Stimulated activated CD4-positive, alpha-beta T cell treated with anti-CD3 and anti-CD28 coated beads, Interleukin-1b, Interleukin-23, amount 100 ng/mL, for 1 hour (primary cell): ENCODE results near the gene DAAM2.

ENCODE experiments used
- DNase-seq, 2 donors: peaks; one replicate each; pipeline ENCODE4 v3.0.0-alpha.2; 2020; ENCODE audit warnings: low read depth in 2 of 2

Gene DAAM2

DNA sequence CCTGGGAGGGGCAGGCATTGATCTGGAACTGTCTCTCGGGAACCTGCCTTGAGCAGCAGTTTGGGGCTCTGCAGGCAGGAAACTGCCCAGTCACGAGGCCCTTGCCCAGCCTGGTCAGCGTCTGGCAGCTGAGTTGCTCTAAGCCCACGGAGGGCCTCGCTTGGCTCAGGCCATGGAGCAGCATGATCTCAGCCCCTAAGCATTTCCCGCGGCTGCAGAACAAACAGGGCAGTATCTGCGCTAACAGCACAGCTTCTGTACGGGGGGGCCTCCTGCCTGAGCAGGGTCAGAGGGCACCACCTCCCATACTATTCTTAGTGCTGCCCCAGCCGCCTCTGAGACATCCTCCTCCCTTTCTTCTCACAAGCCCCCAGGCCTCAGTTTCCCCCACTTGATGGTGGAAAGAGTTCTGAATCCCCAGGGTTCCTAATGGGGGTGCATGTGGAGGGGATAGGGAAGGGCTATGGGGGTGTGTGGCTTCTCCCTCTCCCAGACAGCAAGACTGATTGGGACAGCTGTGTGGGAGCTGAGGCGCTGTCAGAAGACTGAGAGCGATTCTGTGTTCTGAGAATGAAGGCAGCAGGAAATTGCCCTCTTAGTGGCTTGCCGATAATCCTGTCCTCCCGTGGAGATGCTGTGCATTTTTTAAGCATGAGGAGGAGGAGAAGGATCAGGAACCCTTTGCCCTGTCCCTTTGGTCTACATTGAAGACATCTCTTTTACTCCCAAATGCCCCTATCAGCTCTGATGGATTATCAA lies 95.7 kb downstream of the DAAM2 start:
- no peak for DNase-seq

DNA sequence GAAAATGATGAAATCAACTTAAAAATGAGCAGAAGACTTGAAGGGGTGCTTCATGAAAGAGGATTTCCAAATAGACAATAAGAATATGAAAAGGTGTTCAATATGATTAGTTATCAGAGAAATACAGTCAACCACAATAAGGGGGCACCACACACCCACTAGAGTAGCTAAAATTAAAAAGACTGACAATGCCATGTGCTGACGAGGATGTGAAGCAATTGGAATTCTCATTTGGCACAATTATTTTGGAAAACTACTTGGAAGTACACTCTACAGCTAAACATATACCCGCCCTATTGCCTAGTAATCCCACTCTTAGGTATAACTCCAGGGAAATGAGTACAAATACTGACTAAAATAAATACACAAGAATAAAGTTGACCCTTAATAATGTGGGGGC lies 97.1 kb downstream of the DAAM2 start:
- no peak for DNase-seq

GRCh38 chr6:39891353-39891752 lies 99.2 kb downstream of the DAAM2 start:
- no peak for DNase-seq

GRCh38 chr6:39891976-39892375 lies 99.8 kb downstream of the DAAM2 start:
- no peak for DNase-seq

GRCh38 chr6:39892490-39893129 lies 100.4 kb downstream of the DAAM2 start:
- no peak for DNase-seq

GRCh38 chr6:39893286-39893685 lies 101.1 kb downstream of the DAAM2 start:
- DNase-seq: no peak

DNA sequence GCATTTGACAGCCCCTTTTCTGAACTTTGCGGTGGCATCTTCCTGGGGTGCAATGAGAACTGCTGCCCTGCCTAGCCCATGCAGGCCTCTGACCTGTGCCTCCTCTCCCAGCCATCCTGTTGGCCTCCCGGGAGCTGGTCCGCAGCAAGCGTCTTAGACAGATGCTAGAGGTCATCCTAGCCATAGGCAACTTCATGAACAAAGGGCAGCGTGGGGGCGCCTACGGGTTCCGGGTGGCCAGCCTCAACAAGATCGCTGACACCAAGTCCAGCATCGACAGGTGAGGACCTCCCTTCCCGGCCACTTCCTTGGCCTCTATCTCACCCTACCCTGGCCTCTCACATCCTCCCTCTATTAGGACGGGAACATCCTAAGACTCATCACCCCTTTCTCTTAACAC lies 104.5 kb downstream of the DAAM2 start:
- no peak for DNase-seq

GRCh38 chr6:39897698-39898097 lies 105.5 kb downstream of the DAAM2 start:
- DNase-seq: no peak

- no peak for DNase-seq
These were observed 106.4 kb downstream of the DAAM2 start for GRCh38 chr6:39898625-39899024.

GRCh38 chr6:39899554-39900295 lies 107.5 kb downstream of the DAAM2 start:
- DNase-seq: no peak

DNA sequence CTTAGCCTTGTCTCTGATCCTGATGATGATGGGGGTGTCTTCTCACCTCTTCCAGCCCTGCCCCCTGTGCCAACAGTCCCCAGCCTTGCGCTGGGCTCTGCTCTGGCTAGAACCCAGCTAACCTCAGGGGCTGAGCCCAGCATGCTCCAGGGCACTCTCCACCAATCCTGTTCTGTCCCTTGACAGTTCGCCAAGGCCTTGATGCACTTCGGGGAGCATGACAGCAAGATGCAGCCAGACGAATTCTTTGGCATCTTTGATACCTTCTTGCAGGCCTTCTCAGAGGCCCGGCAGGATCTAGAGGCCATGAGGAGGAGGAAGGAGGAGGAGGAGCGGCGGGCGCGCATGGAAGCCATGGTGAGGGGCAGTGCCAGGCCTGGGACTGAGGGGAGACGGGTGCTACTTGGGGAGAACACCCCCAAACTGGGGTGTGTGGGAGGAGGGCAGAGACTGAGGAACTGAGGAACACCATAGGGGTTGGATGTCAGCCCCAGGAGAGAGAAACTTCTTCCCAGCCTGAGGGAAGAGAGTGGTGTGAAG lies 109.0 kb downstream of the DAAM2 start:
- no peak for DNase-seq

GRCh38 chr6:39901670-39902069 lies 109.5 kb downstream of the DAAM2 start:
- no peak for DNase-seq

DNA sequence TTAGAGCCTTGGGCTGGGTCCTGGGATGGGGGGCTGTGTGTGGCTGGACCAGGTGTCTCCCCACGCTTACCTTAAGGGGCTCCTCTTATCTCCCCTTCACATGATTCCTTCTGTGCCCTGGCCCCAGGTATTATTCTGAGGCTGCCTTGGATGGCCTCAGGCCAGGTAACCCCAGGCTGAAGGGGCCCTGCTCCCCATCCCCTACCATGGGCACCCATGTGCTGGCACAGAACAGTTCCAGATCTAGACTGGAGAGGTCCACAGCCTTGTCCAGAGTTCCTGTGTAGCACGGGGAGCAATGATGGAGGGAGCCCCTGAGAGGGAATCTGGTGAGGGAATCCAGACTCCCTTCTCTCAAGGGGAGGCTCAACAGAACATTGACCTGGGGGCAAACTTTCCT lies 110.0 kb downstream of the DAAM2 start:
- no peak for DNase-seq

DNA sequence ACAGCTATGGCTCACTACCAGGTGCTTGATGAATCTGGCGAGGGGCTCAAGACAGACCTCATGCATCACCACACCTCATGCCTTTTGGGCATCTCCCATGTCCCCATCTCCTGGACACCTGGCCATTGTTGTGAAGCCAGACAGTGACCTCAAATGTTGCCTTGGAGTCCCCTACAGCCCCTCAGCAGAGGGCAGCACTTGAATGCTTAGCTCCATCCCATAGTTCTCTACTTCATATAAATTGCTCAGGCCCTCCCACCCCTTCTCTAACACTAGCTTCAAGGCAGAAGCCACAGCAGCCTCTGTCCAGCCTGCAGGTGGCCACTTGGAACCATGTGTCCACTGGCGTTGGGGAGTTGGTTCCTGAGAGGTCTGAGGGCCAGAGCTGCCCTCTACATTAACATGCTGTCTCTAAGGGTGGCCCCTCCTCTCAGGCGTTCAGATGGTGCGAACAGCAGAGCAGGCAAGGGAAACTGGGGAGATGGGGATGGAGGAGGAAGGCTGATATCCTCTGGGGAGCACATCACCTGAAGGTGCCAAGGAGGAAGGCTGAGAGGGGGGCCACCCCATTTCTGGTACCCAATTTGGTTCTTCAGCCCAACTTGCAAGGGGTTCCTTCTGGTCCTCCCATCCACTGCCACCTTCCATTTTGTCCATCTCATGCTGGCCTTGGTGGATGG lies 110.8 kb downstream of the DAAM2 start:
- no peak for DNase-seq

DNA sequence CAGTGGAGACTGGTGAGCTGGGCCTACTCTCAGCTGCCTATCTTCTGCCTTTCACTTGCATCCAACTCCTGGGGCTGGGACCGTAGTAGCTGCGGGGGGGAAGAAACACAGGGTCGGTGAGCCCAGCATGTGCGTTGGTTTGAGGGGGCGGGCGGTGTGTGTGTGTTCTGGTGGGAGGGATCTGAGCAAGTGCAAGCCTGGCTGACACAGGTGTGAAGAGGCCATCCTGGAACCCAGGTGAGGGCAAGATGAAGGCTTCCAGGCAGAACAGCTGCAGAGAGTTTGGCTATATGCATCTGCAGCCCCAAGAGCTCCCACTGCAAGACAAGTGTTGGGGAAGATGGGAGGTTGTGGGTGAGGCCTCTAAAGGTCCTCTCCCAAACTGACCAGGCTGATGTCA lies 111.5 kb downstream of the DAAM2 start:
- DNase-seq: no peak

GRCh38 chr6:39904946-39905639 lies 112.9 kb downstream of the DAAM2 start:
- no peak for DNase-seq

GRCh38 chr6:39905640-39905975 lies 113.4 kb downstream of the DAAM2 start:
- no peak for DNase-seq

DNA sequence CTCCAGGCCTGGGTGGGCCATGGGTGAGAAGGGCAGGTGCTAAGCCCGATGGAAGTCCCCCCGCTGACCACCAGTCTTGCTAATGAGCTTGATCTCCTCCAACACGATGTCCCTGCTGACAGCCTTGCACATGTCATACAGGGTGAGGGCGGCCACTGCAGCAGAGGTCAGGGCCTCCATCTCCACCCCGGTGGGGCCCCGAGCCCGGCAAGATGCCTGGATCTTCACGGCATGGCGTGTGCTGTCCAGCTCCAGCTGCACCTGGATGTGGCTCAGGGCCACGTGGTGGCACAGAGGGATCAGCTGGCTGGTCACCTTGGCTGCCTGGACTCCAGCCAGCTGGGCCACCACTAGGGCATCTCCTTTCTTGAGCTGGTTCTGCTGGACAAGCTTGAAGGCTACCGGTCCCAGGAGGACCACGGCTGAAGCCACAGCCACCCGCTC lies 114.2 kb downstream of the DAAM2 start:
- DNase-seq: no peak

DNA sequence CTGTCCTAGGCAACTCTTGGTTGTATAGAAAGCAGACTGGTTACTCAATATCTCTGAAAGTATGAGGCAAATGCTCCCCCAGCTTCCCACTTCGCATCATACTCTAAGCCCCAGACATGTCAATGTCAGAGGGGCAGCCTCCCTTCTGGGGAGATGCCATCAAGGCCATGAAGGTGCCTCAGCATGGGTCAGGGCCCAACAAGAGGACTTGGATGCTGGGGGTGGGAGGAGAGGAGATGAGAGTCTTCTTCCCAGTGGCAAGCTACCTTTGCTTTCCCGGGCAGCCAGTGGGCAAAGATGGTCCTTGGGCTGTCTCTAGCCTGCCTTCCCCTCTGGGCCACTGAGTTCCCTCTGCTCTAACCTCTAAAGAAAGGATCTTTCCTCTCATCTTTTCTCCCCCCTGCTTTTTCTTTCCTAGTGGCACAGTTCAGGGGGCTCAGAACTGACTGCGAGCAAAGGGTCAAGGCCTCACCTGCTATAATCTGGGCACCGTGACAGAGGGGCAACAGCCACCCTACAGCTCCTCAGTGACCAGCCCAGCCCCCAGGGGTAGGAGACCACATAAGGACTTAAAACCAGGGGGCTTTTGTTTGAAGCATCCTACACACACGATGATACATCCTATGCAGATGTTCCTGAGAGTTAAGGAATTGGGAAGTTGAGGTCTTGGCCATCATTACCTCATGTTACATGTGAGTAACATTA lies 115.8 kb downstream of the DAAM2 start:
- DNase-seq: no peak

GRCh38 chr6:39908838-39909583 lies 116.8 kb downstream of the DAAM2 start:
- no peak for DNase-seq
